Thoracic aorta (tissue), 2 donors: Measurements from ENCODE around the gene RTCB. TPM values are rescaled to one million over a fixed set of nuclear protein-coding genes. Genes with fewer than 3 reads are reported as not detected.
A peak's percentile ranks its signal among the peaks of the same experiment; 100 is the strongest.

Experiments used
- ATAC-seq: fragments of 150-250 bp; one replicate; pipeline ENCODE4 v1.8.0; 2017; ENCODE audit warnings: low read depth; ENCODE audit not compliant: insufficient number of reproducible peaks, low FRiP score
- DNase-seq: peaks from one replicate; pipeline ENCODE4 v3.0.0-alpha.2; 2020; ENCODE audit warnings: low spot score
- H3K27ac ChIP-seq, 2 donors: fragments of 200-600 bp; sonication (generic); 1 replicate in 1 of 2; 2 replicates in 1 of 2; pipeline ENCODE4 v1.5.1; 2016; ENCODE audit warnings: mild to moderate bottlenecking in 2 of 2, moderate library complexity in 2 of 2
- H3K27me3 ChIP-seq: fragments of 200-600 bp; sonication (generic); replicated peaks from 2 replicates; pipeline ENCODE4 v1.6.0; 2016; ENCODE audit warnings: mild to moderate bottlenecking; ENCODE audit not compliant: insufficient read depth
- H3K36me3 ChIP-seq: fragments of 200-600 bp; sonication (generic); one replicate; pipeline ENCODE4 v1.5.1; 2016
- H3K4me1 ChIP-seq, 2 donors: fragments of 200-600 bp; sonication (generic); 1 replicate in 1 of 2; 2 replicates in 1 of 2; pipeline versions ENCODE4 v1.5.1 to v1.6.0; 2016; ENCODE audit warnings: low read depth in 2 of 2, mild to moderate bottlenecking in 1 of 2; ENCODE audit not compliant: control insufficient read depth in 1 of 2
- H3K4me3 ChIP-seq: fragments of 200-600 bp; sonication (generic); 2 replicates; pipeline ENCODE4 v1.5.1; 2016; ENCODE audit warnings: mild to moderate bottlenecking
- H3K9me3 ChIP-seq: fragments of 200-600 bp; sonication (generic); 2 replicates; pipeline ENCODE4 v1.5.1; 2016
- CTCF ChIP-seq: fragments of 200-600 bp; sonication (generic); IDR thresholded peaks from one replicate; pipeline ENCODE4 v1.5.1; 2019; ENCODE audit warnings: antibody characterized with exemption
- total RNA-seq, 2 donors: library from RNA; depleted of rRNA; stranded (reverse); fragments of >200 nt; gene quantifications; one replicate each; pipeline versions ENCODE4 v1.1.0 to v1.2.3, GENCODE V29; 2016

Gene RTCB
- total RNA-seq, 2 donors from 2014 or later = 55.4 to 99.5 TPM

- H3K27ac ChIP-seq = no peak overlapping the region
- DNase-seq = no peak
- H3K36me3 ChIP-seq = peaks cover 7% of the 10 kb centered on the region
- peaks cover 15% of the 10 kb centered on the region in 2 donors for H3K4me1 ChIP-seq
- TF ChIP-seq CTCF = no peak
- peak overlapping the region; percentile 83 for H3K4me3 ChIP-seq
- H3K27me3 ChIP-seq = no peaks in the 10 kb centered on the region
- no peaks in the 10 kb centered on the region for H3K9me3 ChIP-seq
- no peak for ATAC-seq
These were observed 1.6 kb downstream of the RTCB start for GRCh38 chr22:32410459-32410858.

- no peak for DNase-seq
- Histone ChIP-seq H3K9me3 (no peaks in the 10 kb centered on the region), H3K27ac (no peak overlapping the region), H3K27me3 (no peaks in the 10 kb centered on the region), H3K36me3 (peaks cover 10% of the 10 kb centered on the region), H3K4me3 (peak overlapping the region; percentile 83), H3K4me1 (peaks cover 15% of the 10 kb centered on the region in 2 donors)
- TF ChIP-seq CTCF = no peak
- ATAC-seq = no peak
These were observed 2.1 kb downstream of the RTCB start for GRCh38 chr22:32409977-32410376.

GRCh38 chr22:32407936-32408335, 4.1 kb downstream of the RTCB start:
- ATAC-seq = no peak
- Histone ChIP-seq H3K27me3 (no peaks in the 10 kb centered on the region), H3K27ac (no peak overlapping the region), H3K36me3 (peaks cover 16% of the 10 kb centered on the region), H3K4me3 (no peak overlapping the region), H3K9me3 (no peaks in the 10 kb centered on the region), H3K4me1 (peaks cover 15% of the 10 kb centered on the region in 2 donors)
- DNase-seq = no peak
- no peak for TF ChIP-seq CTCF

GRCh38 chr22:32407312-32407711, 4.7 kb downstream of the RTCB start:
- H3K27ac ChIP-seq = no peak overlapping the region
- peaks cover 22% of the 10 kb centered on the region for H3K36me3 ChIP-seq
- no peak for TF ChIP-seq CTCF
- peaks cover 15% of the 10 kb centered on the region in 2 donors for H3K4me1 ChIP-seq
- DNase-seq (no peak), ATAC-seq (no peak)
- no peaks in the 10 kb centered on the region for H3K27me3 ChIP-seq
- H3K9me3 ChIP-seq = no peaks in the 10 kb centered on the region
- no peak overlapping the region for H3K4me3 ChIP-seq

- Histone ChIP-seq H3K4me1 (no peaks in the 10 kb centered on the region), H3K27me3 (no peaks in the 10 kb centered on the region), H3K27ac (no peak overlapping the region), H3K36me3 (peaks cover 35% of the 10 kb centered on the region), H3K4me3 (no peak overlapping the region), H3K9me3 (no peaks in the 10 kb centered on the region)
- TF ChIP-seq CTCF = no peak
- DNase-seq = no peak
- ATAC-seq = no peak
These were observed 8.0 kb downstream of the RTCB start for GRCh38 chr22:32404021-32404420.
